Neuron (in vitro differentiated cells): Measurements from ENCODE around the gene TMEM135.

ENCODE experiments used
- H2AFZ ChIP-seq: one replicate; pipeline ENCODE4 v1.6.1; 2013; ENCODE audit warnings: low read depth, mild to moderate bottlenecking, inconsistent platforms, low read length, moderate library complexity
- H3K27me3 ChIP-seq: one replicate; pipeline ENCODE4 v1.6.1; 2013; ENCODE audit warnings: low read length; ENCODE audit not compliant: insufficient read depth
- H3K36me3 ChIP-seq: one replicate; pipeline ENCODE4 v1.6.1; 2013; ENCODE audit warnings: low read length; ENCODE audit not compliant: insufficient read depth
- H3K4me1 ChIP-seq: one replicate; pipeline ENCODE4 v1.6.1; 2013; ENCODE audit warnings: low read length; ENCODE audit not compliant: insufficient read depth
- H3K4me3 ChIP-seq: 2 replicates; pipeline ENCODE4 v1.5.1; 2013; ENCODE audit warnings: mild to moderate bottlenecking, low read length, moderate library complexity
- H3K9me3 ChIP-seq: one replicate; pipeline ENCODE4 v1.6.1; 2013; ENCODE audit warnings: low read length

Gene TMEM135

DNA sequence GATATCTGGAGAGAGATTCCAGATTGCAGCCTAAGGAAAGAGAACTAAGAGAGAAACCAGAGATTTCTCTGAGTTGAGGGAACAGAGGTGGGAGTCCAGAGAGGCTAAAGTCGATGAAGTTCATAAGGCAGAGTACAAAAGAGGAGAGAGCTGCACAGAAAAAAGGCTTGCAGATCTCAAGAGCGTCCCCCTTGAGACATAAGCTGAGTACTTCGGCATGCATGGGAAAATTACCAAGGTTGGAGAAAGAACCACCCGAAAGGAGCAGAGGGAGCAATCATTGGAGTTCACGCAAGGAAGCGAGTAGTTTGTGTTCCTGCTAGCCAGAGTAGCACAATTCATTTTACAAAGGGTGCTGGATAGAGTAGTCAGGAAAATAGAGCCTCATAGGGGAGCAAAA lies 293.5 kb downstream of the TMEM135 start:
- Histone ChIP-seq H2AFZ (no peak overlapping the region), H3K27me3 (no peaks in the 10 kb centered on the region), H3K36me3 (no peaks in the 10 kb centered on the region), H3K9me3 (no peaks in the 10 kb centered on the region), H3K4me1 (no peaks in the 10 kb centered on the region), H3K4me3 (no peak overlapping the region)

GRCh38 chr11:87338046-87338639 lies 300.4 kb downstream of the TMEM135 start:
- H3K9me3 ChIP-seq, result peaks cover 2% of the 10 kb centered on the region
- no peak overlapping the region for H3K4me3 ChIP-seq
- no peak overlapping the region for H2AFZ ChIP-seq
- no peaks in the 10 kb centered on the region for H3K4me1 ChIP-seq
- H3K27me3 ChIP-seq, result no peaks in the 10 kb centered on the region
- H3K36me3 ChIP-seq, result no peaks in the 10 kb centered on the region

DNA sequence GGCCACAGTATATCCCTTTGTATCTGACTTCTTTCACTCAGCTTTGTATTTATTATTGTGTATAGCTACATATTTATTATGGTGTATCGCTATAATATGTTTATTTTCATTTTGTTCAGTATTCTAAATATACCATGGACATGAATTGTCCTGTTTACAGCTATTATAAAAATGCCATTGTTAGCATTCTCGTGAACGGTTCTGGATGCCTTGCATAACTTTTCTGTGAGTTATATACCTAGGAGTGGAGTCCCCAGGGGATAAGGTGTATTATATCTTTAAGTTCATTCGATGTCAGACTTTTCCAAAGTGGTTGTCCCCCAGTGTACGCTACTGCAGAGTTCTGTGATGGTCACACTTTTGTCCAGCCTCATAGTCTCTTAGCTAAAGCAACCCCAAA lies 301.7 kb downstream of the TMEM135 start:
- no peak overlapping the region for H2AFZ ChIP-seq
- no peaks in the 10 kb centered on the region for H3K27me3 ChIP-seq
- H3K9me3 ChIP-seq, result peaks cover 2% of the 10 kb centered on the region
- no peaks in the 10 kb centered on the region for H3K36me3 ChIP-seq
- no peaks in the 10 kb centered on the region for H3K4me1 ChIP-seq
- H3K4me3 ChIP-seq, result no peak overlapping the region

DNA sequence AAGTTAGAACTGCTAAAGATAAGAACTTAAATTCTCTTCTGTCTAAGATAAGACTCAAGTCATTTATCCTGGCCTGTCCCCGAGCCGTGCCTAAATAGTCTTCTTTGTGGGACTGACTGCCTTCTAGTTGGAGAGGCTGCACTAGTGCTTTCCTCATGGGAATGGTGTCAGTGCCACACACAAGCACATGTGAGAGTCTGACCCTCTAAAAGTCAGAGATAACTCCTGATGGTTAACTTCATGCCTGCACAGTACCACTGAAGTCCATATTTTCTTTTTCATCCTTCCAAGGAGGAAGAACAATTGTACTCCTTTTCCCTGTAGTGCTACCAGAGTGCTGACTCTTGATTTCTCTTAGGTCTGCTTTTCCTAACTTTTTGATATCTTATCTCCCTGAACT lies 309.7 kb downstream of the TMEM135 start:
- no peaks in the 10 kb centered on the region for H3K4me1 ChIP-seq
- H3K36me3 ChIP-seq, result no peaks in the 10 kb centered on the region
- no peak overlapping the region for H3K4me3 ChIP-seq
- no peak overlapping the region for H2AFZ ChIP-seq
- no peaks in the 10 kb centered on the region for H3K9me3 ChIP-seq
- peaks cover 5% of the 10 kb centered on the region for H3K27me3 ChIP-seq

GRCh38 chr11:87347854-87348253 lies 310.1 kb downstream of the TMEM135 start:
- no peak overlapping the region for H3K4me3 ChIP-seq
- no peaks in the 10 kb centered on the region for H3K9me3 ChIP-seq
- H3K4me1 ChIP-seq, result no peaks in the 10 kb centered on the region

GRCh38 chr11:87351676-87352075 lies 313.9 kb downstream of the TMEM135 start:
- Histone ChIP-seq H3K9me3 (no peaks in the 10 kb centered on the region), H3K4me3 (no peak overlapping the region), H2AFZ (no peak overlapping the region), H3K27me3 (peaks cover 5% of the 10 kb centered on the region), H3K36me3 (no peaks in the 10 kb centered on the region), H3K4me1 (no peaks in the 10 kb centered on the region)

More at GRCh38 chr11:87347854-87348253, 310.1 kb downstream of the TMEM135 start:
- peaks cover 5% of the 10 kb centered on the region for H3K27me3 ChIP-seq
- H3K36me3 ChIP-seq, result no peaks in the 10 kb centered on the region
- H2AFZ ChIP-seq, result no peak overlapping the region

DNA sequence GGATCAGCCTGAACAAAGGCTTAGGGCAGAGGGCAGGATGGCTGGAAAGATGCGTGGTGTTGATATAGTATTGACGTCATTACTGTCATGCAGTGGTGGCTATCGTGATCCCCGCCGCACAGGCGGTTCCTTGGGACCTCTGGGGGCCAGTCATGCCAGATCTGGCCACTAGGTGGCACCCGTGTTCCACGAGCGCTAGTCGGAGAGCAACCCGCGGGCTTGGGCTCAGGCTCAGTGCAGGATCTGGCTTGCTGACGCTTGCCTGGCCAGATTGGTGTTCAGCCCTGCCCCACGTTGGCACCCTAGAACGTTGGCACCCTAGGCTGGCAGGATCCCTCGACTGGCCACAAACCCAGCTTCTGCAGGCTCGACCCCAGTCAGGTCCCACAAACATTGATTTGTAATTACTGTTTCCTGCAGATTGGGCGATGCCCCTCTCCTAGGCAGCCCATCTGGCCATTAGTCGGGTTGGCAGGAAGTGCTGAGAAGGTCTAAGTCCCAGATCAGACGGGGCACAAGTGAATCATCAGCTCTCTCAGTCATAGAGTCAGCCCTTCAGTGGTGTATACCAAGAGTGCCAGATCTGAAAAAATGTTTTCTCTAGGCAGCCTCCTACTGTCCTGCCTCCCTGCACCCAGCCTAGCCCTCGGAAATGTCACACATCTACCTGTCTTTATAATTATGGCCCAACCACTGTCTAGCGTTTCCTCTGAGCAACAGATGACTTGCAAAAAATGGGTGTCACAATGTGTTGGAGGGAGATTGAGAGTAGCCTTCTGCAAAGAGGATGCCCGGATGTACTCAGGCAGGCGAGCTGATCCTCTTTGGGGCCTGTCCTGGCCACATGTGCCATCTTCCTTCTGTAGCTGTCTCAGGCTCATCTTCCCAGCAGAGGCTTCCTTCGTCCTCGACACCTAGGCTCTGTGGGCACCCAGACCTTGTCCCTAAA lies 315.3 kb downstream of the TMEM135 start:
- Histone ChIP-seq H3K36me3 (no peaks in the 10 kb centered on the region), H3K27me3 (peaks cover 5% of the 10 kb centered on the region), H3K4me1 (no peaks in the 10 kb centered on the region), H3K4me3 (no peak overlapping the region), H3K9me3 (no peaks in the 10 kb centered on the region), H2AFZ (no peak overlapping the region)

GRCh38 chr11:87353771-87354345 lies 316.1 kb downstream of the TMEM135 start:
- Histone ChIP-seq H3K9me3 (no peaks in the 10 kb centered on the region), H2AFZ (no peak overlapping the region), H3K27me3 (peaks cover 5% of the 10 kb centered on the region), H3K4me1 (no peaks in the 10 kb centered on the region), H3K4me3 (no peak overlapping the region), H3K36me3 (no peaks in the 10 kb centered on the region)

GRCh38 chr11:87355596-87355995 lies 317.9 kb downstream of the TMEM135 start:
- Histone ChIP-seq H2AFZ (no peak overlapping the region), H3K4me3 (no peak overlapping the region), H3K27me3 (peaks cover 5% of the 10 kb centered on the region), H3K9me3 (no peaks in the 10 kb centered on the region), H3K36me3 (no peaks in the 10 kb centered on the region), H3K4me1 (no peaks in the 10 kb centered on the region)

DNA sequence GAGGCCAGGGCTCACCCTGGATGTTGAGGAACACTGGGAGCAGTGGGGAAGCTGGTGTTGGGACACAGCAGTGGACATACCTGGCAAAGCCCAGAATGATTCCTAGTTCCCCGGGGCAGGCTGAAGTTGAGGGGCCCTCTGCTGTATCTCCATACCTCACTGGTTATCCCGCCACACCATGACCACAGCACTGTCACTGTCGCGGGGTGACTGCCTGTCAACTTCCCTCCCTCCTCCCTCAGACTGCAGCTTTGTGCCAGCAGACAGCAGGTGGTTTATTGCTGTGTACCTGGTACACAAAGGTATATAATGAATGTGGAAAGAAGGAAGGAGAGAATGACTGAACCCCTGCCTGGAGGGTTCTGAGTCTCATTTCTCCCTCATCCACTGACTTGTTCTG lies 318.7 kb downstream of the TMEM135 start:
- peaks cover 5% of the 10 kb centered on the region for H3K27me3 ChIP-seq
- H3K4me3 ChIP-seq, result no peak overlapping the region
- no peaks in the 10 kb centered on the region for H3K9me3 ChIP-seq
- H3K36me3 ChIP-seq, result no peaks in the 10 kb centered on the region
- H2AFZ ChIP-seq, result no peak overlapping the region
- no peaks in the 10 kb centered on the region for H3K4me1 ChIP-seq

DNA sequence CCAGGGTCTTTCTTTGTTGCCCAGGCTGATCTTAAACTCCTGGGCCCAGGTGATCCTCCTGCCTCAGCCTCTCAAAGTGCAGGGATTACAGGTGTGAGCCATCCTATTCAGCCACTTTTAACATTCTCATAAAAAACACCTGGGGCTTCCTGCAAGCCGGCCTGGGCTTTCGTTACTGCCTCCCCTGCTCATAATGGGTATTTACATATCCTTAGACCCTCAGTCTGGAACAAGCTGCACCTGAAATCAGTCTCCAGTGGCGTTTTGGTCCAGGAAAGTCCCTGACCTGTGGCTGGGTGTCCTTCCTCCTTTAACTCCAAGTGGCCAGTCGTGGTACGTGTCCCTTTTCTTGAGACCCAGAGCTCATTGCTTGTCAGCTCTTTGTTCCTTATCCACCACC lies 320.7 kb downstream of the TMEM135 start:
- Histone ChIP-seq H3K4me3 (no peak overlapping the region), H3K9me3 (no peaks in the 10 kb centered on the region), H3K27me3 (no peaks in the 10 kb centered on the region), H2AFZ (no peak overlapping the region), H3K36me3 (no peaks in the 10 kb centered on the region), H3K4me1 (no peaks in the 10 kb centered on the region)

DNA sequence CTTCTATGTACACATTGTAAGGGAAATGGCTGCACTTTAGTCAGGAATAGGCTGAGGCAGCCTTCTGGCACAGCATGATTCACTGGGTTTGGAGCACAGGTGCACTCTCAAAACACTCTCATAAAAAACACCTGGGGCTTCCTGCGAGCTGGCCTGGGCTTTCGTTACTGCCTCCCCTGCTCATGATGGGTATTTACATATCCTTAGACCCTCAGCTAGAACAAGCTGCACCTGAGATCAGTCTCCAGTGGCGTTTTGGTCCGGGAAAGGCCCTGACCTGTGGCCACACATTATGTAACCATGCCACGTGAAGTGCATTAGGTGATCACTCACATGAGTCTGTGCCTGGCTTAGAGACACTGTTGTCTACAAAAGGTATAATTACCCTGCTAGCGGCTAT lies 321.7 kb downstream of the TMEM135 start:
- H2AFZ ChIP-seq, result no peak overlapping the region
- no peak overlapping the region for H3K4me3 ChIP-seq
- H3K4me1 ChIP-seq, result no peaks in the 10 kb centered on the region
- no peaks in the 10 kb centered on the region for H3K27me3 ChIP-seq
- H3K9me3 ChIP-seq, result no peaks in the 10 kb centered on the region
- no peaks in the 10 kb centered on the region for H3K36me3 ChIP-seq

- Histone ChIP-seq H2AFZ (no peak overlapping the region), H3K4me1 (no peaks in the 10 kb centered on the region), H3K27me3 (no peaks in the 10 kb centered on the region), H3K4me3 (no peak overlapping the region), H3K9me3 (no peaks in the 10 kb centered on the region), H3K36me3 (no peaks in the 10 kb centered on the region)
Measured at GRCh38 chr11:87361891-87362290, 324.2 kb downstream of the TMEM135 start.
